ENCODE data around the gene DNAJA1. TPM values are rescaled to one million over a fixed set of nuclear protein-coding genes. Genes with fewer than 3 reads are reported as not detected.

DNAJA1 gene
- total RNA-seq, 4 donors from 2014 or later: 41.4 to 73.0 (median 58.5) TPM

- Histone ChIP-seq H3K4me3 (no peak overlapping the region), H3K27ac (no peak overlapping the region), H3K4me1 (peaks cover 25% of the 10 kb centered on the region), H3K27me3 (no peaks in the 10 kb centered on the region), H3K36me3 (peaks cover 46% of the 10 kb centered on the region), H3K9me3 (no peaks in the 10 kb centered on the region)
- no peak for DNase-seq (ENCODE audit: low spot score in 2 of 2)
- 78% methylated on average over 10 of the region's 10 CpGs for WGBS
- TF ChIP-seq POLR2AphosphoS5 (IDR thresholded peaks at IDR 0.05): peak in 1 of 3 donors; percentile 31
- TF ChIP-seq CTCF (IDR thresholded peaks at IDR 0.05): no peak
- TF ChIP-seq EP300 (IDR thresholded peaks at IDR 0.05): no peak
- TF ChIP-seq POLR2A (IDR thresholded peaks at IDR 0.05): no peak
Measured at GRCh38 chr9:33041432-33042188, 16.5 kb downstream of the DNAJA1 start.

- H3K9me3 ChIP-seq: no peaks in the 10 kb centered on the region
- TF ChIP-seq CTCF (IDR thresholded peaks at IDR 0.05) (no peak), EP300 (IDR thresholded peaks at IDR 0.05) (no peak), POLR2AphosphoS5 (IDR thresholded peaks at IDR 0.05) (no peak), POLR2A (IDR thresholded peaks at IDR 0.05) (no peak)
- H3K27me3 ChIP-seq: no peaks in the 10 kb centered on the region
- peaks cover 45% of the 10 kb centered on the region for H3K36me3 ChIP-seq
- H3K27ac ChIP-seq: no peak overlapping the region
- H3K4me3 ChIP-seq: no peak overlapping the region
- 76% methylated on average over 8 of the region's 8 CpGs for WGBS
- no peak for DNase-seq (ENCODE audit: low spot score in 2 of 2)
- H3K4me1 ChIP-seq: peaks cover 25% of the 10 kb centered on the region
Measured at GRCh38 chr9:33042473-33042872, 17.4 kb downstream of the DNAJA1 start.

- peak overlapping the region; percentile 68 for H3K4me3 ChIP-seq
- no peaks in the 10 kb centered on the region for H3K9me3 ChIP-seq
- no peak for DNase-seq (ENCODE audit: low spot score in 2 of 2)
- H3K4me1 ChIP-seq: peaks cover 25% of the 10 kb centered on the region
- H3K27ac ChIP-seq: no peak overlapping the region
- peaks cover 45% of the 10 kb centered on the region for H3K36me3 ChIP-seq
- no peaks in the 10 kb centered on the region for H3K27me3 ChIP-seq
- TF ChIP-seq POLR2AphosphoS5 (IDR thresholded peaks at IDR 0.05): no peak
- no peak for TF ChIP-seq CTCF (IDR thresholded peaks at IDR 0.05)
- TF ChIP-seq EP300 (IDR thresholded peaks at IDR 0.05): no peak
- no peak for TF ChIP-seq POLR2A (IDR thresholded peaks at IDR 0.05)
- 28% methylated on average over 8 of the region's 8 CpGs for WGBS
Measured at GRCh38 chr9:33043671-33044070, 18.6 kb downstream of the DNAJA1 start.

DNA sequence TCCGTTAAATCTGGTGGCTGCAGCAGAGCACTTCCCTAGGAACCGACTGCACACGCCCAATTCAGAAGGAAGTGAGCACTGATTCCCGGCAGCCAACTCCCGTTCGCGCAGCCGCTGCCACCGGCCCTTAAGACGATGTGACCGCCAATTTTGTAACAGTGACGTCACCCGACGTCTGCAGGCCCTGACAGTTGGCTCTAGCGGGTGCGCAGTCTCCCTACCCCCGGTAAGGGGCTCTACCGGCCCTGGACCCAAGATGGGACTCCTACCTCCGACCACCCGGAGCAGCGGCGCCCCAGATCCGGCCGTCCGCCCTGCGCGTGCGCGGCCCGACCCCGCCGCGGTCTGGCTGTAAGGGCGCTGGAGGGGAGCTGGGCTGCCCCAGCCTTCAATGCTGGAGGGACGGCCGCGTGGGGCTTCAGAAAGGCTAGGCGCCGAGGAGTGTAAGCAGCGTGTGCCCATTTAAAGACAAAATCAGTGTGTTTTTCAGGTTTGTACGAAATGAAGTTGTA, 19.1 kb downstream of the DNAJA1 start:
- peak; percentile 90 to 93 for DNase-seq (ENCODE audit: low spot score in 2 of 2)
- H3K36me3 ChIP-seq: peaks cover 45% of the 10 kb centered on the region
- H3K27ac ChIP-seq: peak overlapping the region; percentile 89
- no peaks in the 10 kb centered on the region for H3K9me3 ChIP-seq
- WGBS: under 1% methylated on average over 41 of the region's 41 CpGs
- H3K4me1 ChIP-seq: peaks cover 25% of the 10 kb centered on the region
- H3K4me3 ChIP-seq: peak overlapping the region; percentile 68
- no peaks in the 10 kb centered on the region for H3K27me3 ChIP-seq
- TF ChIP-seq POLR2AphosphoS5 (IDR thresholded peaks at IDR 0.05) (peak in 2 of 3 donors; percentile 50 to 77), CTCF (IDR thresholded peaks at IDR 0.05) (no peak), EP300 (IDR thresholded peaks at IDR 0.05) (no peak)

DNA sequence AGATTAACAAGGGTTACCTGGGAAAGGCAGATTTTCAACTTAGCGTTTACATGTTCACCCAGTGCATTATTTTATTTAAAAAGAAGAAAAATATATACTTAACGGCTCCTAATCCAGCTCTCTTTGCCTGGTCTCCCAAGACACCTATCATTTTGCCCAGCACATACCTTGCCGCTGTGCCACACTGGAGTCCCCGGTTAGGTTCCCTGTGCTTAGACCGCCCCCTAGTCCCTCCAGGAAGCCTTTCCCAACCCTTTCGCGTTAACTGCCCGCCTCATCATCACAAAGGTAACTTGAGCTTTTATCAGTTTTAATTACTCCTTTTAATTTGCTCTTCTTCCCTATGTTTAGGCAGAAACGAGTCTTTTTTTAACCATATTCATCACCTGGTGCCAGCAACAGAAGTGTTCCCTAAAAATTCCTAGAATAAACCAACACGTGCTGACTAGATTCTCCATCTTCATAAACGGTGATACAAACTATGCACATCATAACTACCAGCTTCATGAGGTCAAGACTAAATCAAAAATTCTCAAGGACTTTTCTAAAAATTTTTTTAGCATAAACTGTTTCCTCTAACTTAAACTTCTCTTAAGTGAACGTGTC, 19.7 kb downstream of the DNAJA1 start:
- TF ChIP-seq POLR2A (IDR thresholded peaks at IDR 0.05): no peak
- TF ChIP-seq CTCF (IDR thresholded peaks at IDR 0.05): no peak
- TF ChIP-seq EP300 (IDR thresholded peaks at IDR 0.05): no peak
- TF ChIP-seq POLR2AphosphoS5 (IDR thresholded peaks at IDR 0.05): no peak
- Histone ChIP-seq H3K4me1 (peaks cover 25% of the 10 kb centered on the region), H3K27ac (peak overlapping the region; percentile 89), H3K4me3 (peak overlapping the region; percentile 68), H3K27me3 (no peaks in the 10 kb centered on the region), H3K36me3 (peaks cover 46% of the 10 kb centered on the region), H3K9me3 (no peaks in the 10 kb centered on the region)
- no peak for DNase-seq (ENCODE audit: low spot score in 2 of 2)
- 43% methylated on average over 12 of the region's 12 CpGs for WGBS

Measured in suprapubic skin (tissue), 4 donors.